Liver (tissue), 9 donors: ENCODE data around the gene TUBB4A. TPM values are rescaled to one million over a fixed set of nuclear protein-coding genes. Genes with fewer than 3 reads are reported as not detected.

ENCODE experiments used
- DNase-seq: peaks from one replicate; pipeline ENCODE4 v3.0.0-alpha.2; 2017; ENCODE audit warnings: low spot score
- H3K27ac ChIP-seq, 2 donors: one replicate each; pipeline ENCODE4 v1.7.0; 2013; ENCODE audit warnings: inconsistent platforms in 2 of 2, low read length in 2 of 2, control low read depth in 1 of 2, low read depth in 1 of 2, mild to moderate bottlenecking in 1 of 2
- H3K27me3 ChIP-seq, 4 donors: one replicate each; pipeline versions ENCODE4 v1.6.1 to v1.7.0; 2013; ENCODE audit warnings: low read length in 3 of 4, inconsistent platforms in 1 of 4, mild to moderate bottlenecking in 1 of 4, moderate library complexity in 1 of 4; ENCODE audit not compliant: control insufficient read depth in 4 of 4, insufficient read depth in 4 of 4
- H3K36me3 ChIP-seq, 4 donors: one replicate each; pipeline versions ENCODE4 v1.6.1 to v1.7.0; 2013; ENCODE audit warnings: low read length in 3 of 4, mild to moderate bottlenecking in 3 of 4, low read depth in 1 of 4, moderate library complexity in 1 of 4; ENCODE audit not compliant: control insufficient read depth in 4 of 4, insufficient read depth in 3 of 4
- H3K4me1 ChIP-seq, 4 donors: one replicate each; pipeline versions ENCODE4 v1.6.1 to v1.7.0; 2013; ENCODE audit warnings: low read length in 3 of 4, mild to moderate bottlenecking in 3 of 4, moderate library complexity in 1 of 4; ENCODE audit not compliant: control insufficient read depth in 4 of 4, insufficient read depth in 4 of 4
- H3K4me3 ChIP-seq, 3 donors: one replicate each; pipeline versions ENCODE4 v1.6.1 to v1.7.0; 2013; ENCODE audit warnings: low read length in 3 of 3, control low read depth in 1 of 3, low read depth in 1 of 3, mild to moderate bottlenecking in 1 of 3
- H3K9ac ChIP-seq, 2 donors: one replicate each; pipeline ENCODE4 v1.7.0; 2013; ENCODE audit warnings: low read length in 2 of 2, mild to moderate bottlenecking in 2 of 2, moderate library complexity in 2 of 2, control low read depth in 1 of 2, low read depth in 1 of 2
- H3K9me3 ChIP-seq, 4 donors: one replicate each; pipeline versions ENCODE4 v1.6.1 to v1.7.0; 2013; ENCODE audit warnings: low read length in 3 of 4; ENCODE audit not compliant: control insufficient read depth in 4 of 4
- EGR1 ChIP-seq, 2 donors: IDR thresholded peaks; 2 replicates each; pipeline ENCODE4 v1.6.1; 2016 to 2018; ENCODE audit warnings: antibody characterized with exemption in 2 of 2, low read depth in 2 of 2
- FOXA1 ChIP-seq: IDR thresholded peaks from 2 replicates; pipeline ENCODE4 v1.6.1; 2016; ENCODE audit warnings: antibody characterized with exemption
- FOXA2 ChIP-seq: IDR thresholded peaks from 2 replicates; pipeline ENCODE4 v1.6.1; 2016; ENCODE audit warnings: antibody characterized with exemption
- GABPA ChIP-seq, 2 donors: IDR thresholded peaks in 1 of 2; conservative IDR thresholded peaks in 1 of 2; 2 replicates each; pipeline ENCODE4 v1.6.1; 2016; ENCODE audit warnings: antibody characterized with exemption in 2 of 2, mild to moderate bottlenecking in 1 of 2, moderate library complexity in 1 of 2
- HNF4A ChIP-seq, 2 donors: conservative IDR thresholded peaks; 2 replicates each; pipeline ENCODE4 v1.6.1; 2016; ENCODE audit warnings: antibody characterized with exemption in 2 of 2, mild to moderate bottlenecking in 2 of 2
- HNF4G ChIP-seq: IDR thresholded peaks from 2 replicates; pipeline ENCODE4 v1.6.1; 2016; ENCODE audit warnings: antibody characterized with exemption
- JUND ChIP-seq, 2 donors: IDR thresholded peaks; 2 replicates each; pipeline ENCODE4 v1.6.1; 2016; ENCODE audit warnings: antibody characterized with exemption in 2 of 2
- NR2F2 ChIP-seq: IDR thresholded peaks from 2 replicates; pipeline ENCODE4 v1.6.1; 2016; ENCODE audit warnings: antibody characterized with exemption
- RAD21 ChIP-seq, 2 donors: IDR thresholded peaks; 2 replicates each; pipeline ENCODE4 v1.6.1; 2016; ENCODE audit warnings: antibody characterized with exemption in 2 of 2, mild to moderate bottlenecking in 2 of 2
- RXRA ChIP-seq, 2 donors: IDR thresholded peaks; 2 replicates each; pipeline ENCODE4 v1.6.1; 2017 to 2018; ENCODE audit warnings: antibody characterized with exemption in 2 of 2, mild to moderate bottlenecking in 1 of 2
- SP1 ChIP-seq: IDR thresholded peaks from 2 replicates; pipeline ENCODE4 v1.6.1; 2018; ENCODE audit warnings: antibody characterized with exemption, mild to moderate bottlenecking
- TAF1 ChIP-seq: conservative IDR thresholded peaks from 2 replicates; pipeline ENCODE4 v1.6.1; 2016; ENCODE audit warnings: antibody characterized with exemption, mild to moderate bottlenecking
- YY1 ChIP-seq: IDR thresholded peaks from 2 replicates; pipeline ENCODE4 v1.6.1; 2016; ENCODE audit warnings: antibody characterized with exemption, mild to moderate bottlenecking
- WGBS: extraction: QIAGEN DNeasy Blood & Tissue Kit; methylation state at CpG from one replicate; pipeline ENCODE4 v1.1.7; 2013; 5-methylcytosine and 5-hydroxymethylcytosine counted together
- polyA plus RNA-seq, 2 donors: library from polyadenylated mRNA; stranded (reverse) in 1 of 2; unstranded in 1 of 2; fragments of 200-250 nt in 1 of 2; fragments of >200 nt in 1 of 2; fragmentation: Nextera tagmentation in 1 of 2; extraction: Ambion mirVana in 1 of 2; gene quantifications; one replicate each; pipeline versions ENCODE4 v1.2.1 to v1.2.3, GENCODE V29; 2013 to 2015
- total RNA-seq, 2 donors: library from RNA; depleted of rRNA; stranded (reverse); fragments of >200 nt; gene quantifications; one replicate each; pipeline ENCODE4 v1.2.3, GENCODE V29; 2014
- TF ChIP-seq, protein P1 (sequence below): fragments of 150-350 bp; IDR thresholded peaks from 2 replicates; pipeline ENCODE4 v1.5.1; 2017; ENCODE audit warnings: improper control_type of control experiment, low read depth, low read length; ENCODE audit not compliant: missing input control
- TF ChIP-seq, protein P2 (sequence below): IDR thresholded peaks from 2 replicates; pipeline ENCODE4 v1.6.1; 2016; ENCODE audit warnings: antibody characterized with exemption
- TF ChIP-seq, protein P3 (sequence below): IDR thresholded peaks from 2 replicates; pipeline ENCODE4 v1.6.1; 2016; ENCODE audit warnings: antibody characterized with exemption
- TF ChIP-seq, protein P4 (sequence below): IDR thresholded peaks from 2 replicates; pipeline ENCODE4 v1.6.1; 2016; ENCODE audit warnings: antibody characterized with exemption, mild to moderate bottlenecking
- TF ChIP-seq, protein P5 (sequence below): IDR thresholded peaks from 2 replicates; pipeline ENCODE4 v1.6.1; 2016; ENCODE audit warnings: antibody characterized with exemption
- donor health status: healthy.
- donor health status: healthy.
- donor health status: healthy.
- donor health status: healthy.
- donor health status: healthy.

Gene TUBB4A
- total and polyA plus RNA-seq, 4 donors, result 0.25 to 1.9 (median 0.96) TPM

DNA sequence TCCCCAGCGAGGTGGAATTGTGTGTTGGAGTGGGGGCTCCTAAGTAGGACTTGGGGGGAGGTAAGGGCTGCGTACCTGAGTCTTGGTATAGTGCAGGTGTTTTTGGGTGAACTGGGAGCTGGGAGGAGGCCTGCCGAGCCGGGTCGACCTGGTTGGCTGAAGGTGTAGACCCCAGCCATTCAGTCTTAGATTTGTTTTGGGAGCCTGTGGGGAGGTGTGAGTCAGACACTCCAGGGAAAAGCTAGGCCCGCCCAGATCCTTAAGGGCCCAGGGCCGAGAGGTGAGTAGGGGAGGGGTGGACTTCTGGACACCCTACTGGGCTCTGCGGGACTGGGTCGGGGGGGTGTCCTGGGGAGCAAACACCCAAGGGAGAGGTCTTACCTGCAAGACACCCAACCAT, 37.1 kb downstream of the TUBB4A start (continued):
- TF ChIP-seq, protein P1, sequence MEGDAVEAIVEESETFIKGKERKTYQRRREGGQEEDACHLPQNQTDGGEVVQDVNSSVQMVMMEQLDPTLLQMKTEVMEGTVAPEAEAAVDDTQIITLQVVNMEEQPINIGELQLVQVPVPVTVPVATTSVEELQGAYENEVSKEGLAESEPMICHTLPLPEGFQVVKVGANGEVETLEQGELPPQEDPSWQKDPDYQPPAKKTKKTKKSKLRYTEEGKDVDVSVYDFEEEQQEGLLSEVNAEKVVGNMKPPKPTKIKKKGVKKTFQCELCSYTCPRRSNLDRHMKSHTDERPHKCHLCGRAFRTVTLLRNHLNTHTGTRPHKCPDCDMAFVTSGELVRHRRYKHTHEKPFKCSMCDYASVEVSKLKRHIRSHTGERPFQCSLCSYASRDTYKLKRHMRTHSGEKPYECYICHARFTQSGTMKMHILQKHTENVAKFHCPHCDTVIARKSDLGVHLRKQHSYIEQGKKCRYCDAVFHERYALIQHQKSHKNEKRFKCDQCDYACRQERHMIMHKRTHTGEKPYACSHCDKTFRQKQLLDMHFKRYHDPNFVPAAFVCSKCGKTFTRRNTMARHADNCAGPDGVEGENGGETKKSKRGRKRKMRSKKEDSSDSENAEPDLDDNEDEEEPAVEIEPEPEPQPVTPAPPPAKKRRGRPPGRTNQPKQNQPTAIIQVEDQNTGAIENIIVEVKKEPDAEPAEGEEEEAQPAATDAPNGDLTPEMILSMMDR, result no peak

DNA sequence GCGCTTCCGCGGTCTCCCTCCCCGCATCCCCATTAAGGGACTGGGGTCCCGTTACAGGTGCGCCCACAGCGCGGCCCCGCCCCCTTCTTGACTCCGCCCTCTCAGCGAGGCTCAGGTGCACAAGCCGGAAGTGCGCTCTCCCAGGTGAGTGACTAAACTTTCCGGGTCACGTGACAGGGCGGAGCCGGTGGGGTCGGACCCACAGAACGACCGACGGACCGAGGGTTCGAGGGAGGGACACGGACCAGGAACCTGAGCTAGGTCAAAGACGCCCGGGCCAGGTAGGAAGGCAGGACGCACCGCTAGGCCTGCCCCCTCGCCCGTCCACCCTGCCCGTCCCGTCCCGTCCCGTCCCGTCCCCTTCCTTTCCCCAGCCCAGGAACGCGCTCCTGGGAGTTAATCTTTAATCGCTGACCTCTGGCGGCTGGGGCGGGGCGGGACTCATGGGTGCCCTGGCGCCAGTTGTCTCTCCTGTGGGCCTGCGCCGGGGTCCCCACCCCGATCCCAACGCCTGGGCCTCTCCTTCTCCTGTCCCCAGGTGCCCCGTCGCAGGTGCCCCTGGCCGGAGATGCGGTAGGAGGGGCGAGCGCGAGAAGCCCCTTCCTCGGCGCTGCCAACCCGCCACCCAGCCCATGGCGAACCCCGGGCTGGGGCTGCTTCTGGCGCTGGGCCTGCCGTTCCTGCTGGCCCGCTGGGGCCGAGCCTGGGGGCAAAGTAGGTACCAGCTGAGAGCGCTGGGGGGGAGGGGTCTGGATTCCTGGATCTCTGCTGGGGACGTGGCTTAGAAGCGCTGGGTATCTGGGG, 37.8 kb downstream of the TUBB4A start, which contains the start of gene CRB3:
Gene CRB3, plus strand, starts transcription at position 202 of the 804 bp plus-strand sequence. Its CDS starts 431 bp downstream, at position 633.
- Histone ChIP-seq H3K27me3 (no peaks in the 10 kb centered on the region), H3K9ac (peak within 1 kb of the TSS; percentile 17 to 34), H3K27ac (peak within 1 kb of the TSS; percentile 83 to 88), H3K4me3 (peak within 1 kb of the TSS; percentile 68 to 83 (median 75)), H3K4me1 (peaks cover 3 to 19% (median 13%) of the 10 kb centered on the region in 4 donors), H3K36me3 (peaks cover 3 to 9% (median 5%) of the 10 kb centered on the region in 4 donors), H3K9me3 (no peaks in the 10 kb centered on the region)
- WGBS, result 5% methylated on average over 65 of the region's 65 CpGs
- TF ChIP-seq SP1 (peak; percentile 39), EGR1 (IDR thresholded peaks at IDR 0.05; ENCODE audit: low read depth in 2 of 2) (no peak), RAD21 (IDR thresholded peaks at IDR 0.05) (no peak), TAF1 (no peak), FOXA1 (no peak), FOXA2 (no peak), HNF4G (no peak), JUND (IDR thresholded peaks at IDR 0.05) (no peak), YY1 (peak; percentile 48), RXRA (IDR thresholded peaks at IDR 0.05) (peak in 1 of 2 donors; percentile 37), GABPA (IDR thresholded peaks at IDR 0.05 in 1 of 2, conservative IDR thresholded peaks at IDR 0.05 in 1 of 2) (peak in 1 of 2 donors; percentile 77), HNF4A (conservative IDR thresholded peaks at IDR 0.05) (peak; percentile 36 to 61), NR2F2 (no peak)
- TF ChIP-seq, protein P2, sequence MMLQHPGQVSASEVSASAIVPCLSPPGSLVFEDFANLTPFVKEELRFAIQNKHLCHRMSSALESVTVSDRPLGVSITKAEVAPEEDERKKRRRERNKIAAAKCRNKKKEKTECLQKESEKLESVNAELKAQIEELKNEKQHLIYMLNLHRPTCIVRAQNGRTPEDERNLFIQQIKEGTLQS, result no peak
- TF ChIP-seq, protein P3, sequence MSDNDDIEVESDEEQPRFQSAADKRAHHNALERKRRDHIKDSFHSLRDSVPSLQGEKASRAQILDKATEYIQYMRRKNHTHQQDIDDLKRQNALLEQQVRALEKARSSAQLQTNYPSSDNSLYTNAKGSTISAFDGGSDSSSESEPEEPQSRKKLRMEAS, result no peak
- TF ChIP-seq, protein P1, result no peak
- TF ChIP-seq, protein P4, sequence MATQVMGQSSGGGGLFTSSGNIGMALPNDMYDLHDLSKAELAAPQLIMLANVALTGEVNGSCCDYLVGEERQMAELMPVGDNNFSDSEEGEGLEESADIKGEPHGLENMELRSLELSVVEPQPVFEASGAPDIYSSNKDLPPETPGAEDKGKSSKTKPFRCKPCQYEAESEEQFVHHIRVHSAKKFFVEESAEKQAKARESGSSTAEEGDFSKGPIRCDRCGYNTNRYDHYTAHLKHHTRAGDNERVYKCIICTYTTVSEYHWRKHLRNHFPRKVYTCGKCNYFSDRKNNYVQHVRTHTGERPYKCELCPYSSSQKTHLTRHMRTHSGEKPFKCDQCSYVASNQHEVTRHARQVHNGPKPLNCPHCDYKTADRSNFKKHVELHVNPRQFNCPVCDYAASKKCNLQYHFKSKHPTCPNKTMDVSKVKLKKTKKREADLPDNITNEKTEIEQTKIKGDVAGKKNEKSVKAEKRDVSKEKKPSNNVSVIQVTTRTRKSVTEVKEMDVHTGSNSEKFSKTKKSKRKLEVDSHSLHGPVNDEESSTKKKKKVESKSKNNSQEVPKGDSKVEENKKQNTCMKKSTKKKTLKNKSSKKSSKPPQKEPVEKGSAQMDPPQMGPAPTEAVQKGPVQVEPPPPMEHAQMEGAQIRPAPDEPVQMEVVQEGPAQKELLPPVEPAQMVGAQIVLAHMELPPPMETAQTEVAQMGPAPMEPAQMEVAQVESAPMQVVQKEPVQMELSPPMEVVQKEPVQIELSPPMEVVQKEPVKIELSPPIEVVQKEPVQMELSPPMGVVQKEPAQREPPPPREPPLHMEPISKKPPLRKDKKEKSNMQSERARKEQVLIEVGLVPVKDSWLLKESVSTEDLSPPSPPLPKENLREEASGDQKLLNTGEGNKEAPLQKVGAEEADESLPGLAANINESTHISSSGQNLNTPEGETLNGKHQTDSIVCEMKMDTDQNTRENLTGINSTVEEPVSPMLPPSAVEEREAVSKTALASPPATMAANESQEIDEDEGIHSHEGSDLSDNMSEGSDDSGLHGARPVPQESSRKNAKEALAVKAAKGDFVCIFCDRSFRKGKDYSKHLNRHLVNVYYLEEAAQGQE, result peak; percentile 25
- TF ChIP-seq, protein P5, sequence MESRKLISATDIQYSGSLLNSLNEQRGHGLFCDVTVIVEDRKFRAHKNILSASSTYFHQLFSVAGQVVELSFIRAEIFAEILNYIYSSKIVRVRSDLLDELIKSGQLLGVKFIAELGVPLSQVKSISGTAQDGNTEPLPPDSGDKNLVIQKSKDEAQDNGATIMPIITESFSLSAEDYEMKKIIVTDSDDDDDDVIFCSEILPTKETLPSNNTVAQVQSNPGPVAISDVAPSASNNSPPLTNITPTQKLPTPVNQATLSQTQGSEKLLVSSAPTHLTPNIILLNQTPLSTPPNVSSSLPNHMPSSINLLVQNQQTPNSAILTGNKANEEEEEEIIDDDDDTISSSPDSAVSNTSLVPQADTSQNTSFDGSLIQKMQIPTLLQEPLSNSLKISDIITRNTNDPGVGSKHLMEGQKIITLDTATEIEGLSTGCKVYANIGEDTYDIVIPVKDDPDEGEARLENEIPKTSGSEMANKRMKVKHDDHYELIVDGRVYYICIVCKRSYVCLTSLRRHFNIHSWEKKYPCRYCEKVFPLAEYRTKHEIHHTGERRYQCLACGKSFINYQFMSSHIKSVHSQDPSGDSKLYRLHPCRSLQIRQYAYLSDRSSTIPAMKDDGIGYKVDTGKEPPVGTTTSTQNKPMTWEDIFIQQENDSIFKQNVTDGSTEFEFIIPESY, result no peak
- DNase-seq, result peak; percentile 72
